MCF 10A (cell line): ENCODE data around the gene GPR25. TPM values are rescaled to one million over a fixed set of nuclear protein-coding genes. Genes with fewer than 3 reads are reported as not detected.

Experiments
- BruUV-seq: library from RNA; stranded (reverse); fragments of 400-500 nt; replicated peaks from 2 replicates; lab custom pipeline; 2021; lab: Mats Ljungman, UMichigan
- CTCF ChIA-PET: fragments of 300-600 bp; sonication (Branson Sonifier 250); formaldehyde crosslinking; extraction: SDS; loops from one replicate; lab custom pipeline; 2021; ENCODE audit warnings: antibody characterized with exemption, inconsistent platforms; lab: Yijun Ruan, JAX
- POLR2A ChIA-PET: fragments of 300-600, 350-650 bp; sonication (Branson Sonifier 250); formaldehyde crosslinking; extraction: SDS; loops from one replicate; lab custom pipeline; 2020; ENCODE audit warnings: antibody characterized with exemption, inconsistent platforms; lab: Yijun Ruan, JAX
- DNase-seq: peaks from one replicate; pipeline ENCODE4 v3.0.0-alpha.2; 2018; ENCODE audit not compliant: unreplicated experiment
- H3K27ac Mint-ChIP-seq: one replicate; pipeline ENCODE4 v1.8.0; 2022; ENCODE audit warnings: mild to moderate bottlenecking, low read depth, mixed read lengths; ENCODE audit not compliant: unreplicated experiment
- H3K27me3 Mint-ChIP-seq: one replicate; pipeline ENCODE4 v1.8.0; 2022; ENCODE audit warnings: mixed read lengths; ENCODE audit not compliant: insufficient read depth, unreplicated experiment
- H3K36me3 Mint-ChIP-seq: one replicate; pipeline ENCODE4 v1.8.0; 2022; ENCODE audit warnings: mild to moderate bottlenecking, moderate library complexity, mixed read lengths; ENCODE audit not compliant: insufficient read depth, unreplicated experiment
- H3K4me1 Mint-ChIP-seq: one replicate; pipeline ENCODE4 v1.8.0; 2022; ENCODE audit warnings: mixed read lengths; ENCODE audit not compliant: insufficient read depth, unreplicated experiment
- H3K4me3 Mint-ChIP-seq: one replicate; pipeline ENCODE4 v1.8.0; 2022; ENCODE audit warnings: mild to moderate bottlenecking, moderate library complexity, mixed read lengths; ENCODE audit not compliant: unreplicated experiment
- H3K9me3 Mint-ChIP-seq: one replicate; pipeline ENCODE4 v1.8.0; 2022; ENCODE audit warnings: mixed read lengths; ENCODE audit not compliant: unreplicated experiment
- CTCF ChIP-seq: fragments of 200-600 bp; IDR thresholded peaks from one replicate; pipeline ENCODE4 v1.8.0; 2022; ENCODE audit warnings: antibody characterized with exemption, mild to moderate bottlenecking; ENCODE audit not compliant: unreplicated experiment
- intact Hi-C: fragments of 100-400 bp; cut with micrococcal nuclease; formaldehyde crosslinking; loops from 2 replicates; pipeline ENCODE4 v1.14.1; 2022
- total RNA-seq: library from RNA; stranded (reverse); gene quantifications from 2 replicates; pipeline ENCODE4 v1.2.3, GENCODE V29; 2022

Gene GPR25
- total RNA-seq, 1 experiment from 2014 or later, result 0.68 TPM

GRCh38 chr1:200856716-200857357, 15.9 kb upstream of the GPR25 start:
- peak overlapping the region; percentile 2 for H3K27ac Mint-ChIP-seq
- H3K27me3 Mint-ChIP-seq, result no peaks in the 10 kb centered on the region
- no TSS peak for BruUV-seq
- intact Hi-C loops, result no loop called here
- H3K9me3 Mint-ChIP-seq, result no peaks in the 10 kb centered on the region
- DNase-seq, result peak; percentile 74
- POLR2A ChIA-PET, result interaction anchor here (0.7 to 1.1 kb wide), 3 partner anchors 10 to 238 kb away, joined by 3 read pairs; no protein-coding TSS in a partner anchor
- no peak overlapping the region for H3K4me3 Mint-ChIP-seq
- H3K36me3 Mint-ChIP-seq, result peaks cover 81% of the 10 kb centered on the region
- TF ChIP-seq CTCF, result no peak
- peaks cover 14% of the 10 kb centered on the region for H3K4me1 Mint-ChIP-seq
- CTCF ChIA-PET, result no interaction called here

- no peak for TF ChIP-seq CTCF
- intact Hi-C loops, result no loop called here
- Mint-ChIP-seq H3K36me3 (peaks cover 81% of the 10 kb centered on the region), H3K27ac (peak overlapping the region; percentile 2), H3K4me1 (peaks cover 14% of the 10 kb centered on the region), H3K9me3 (no peaks in the 10 kb centered on the region), H3K4me3 (no peak overlapping the region), H3K27me3 (no peaks in the 10 kb centered on the region)
- DNase-seq, result no peak
- POLR2A ChIA-PET, result interaction anchor here (0.7 to 1.1 kb wide), 3 partner anchors 9 to 239 kb away, joined by 3 read pairs; no protein-coding TSS in a partner anchor
- TSS peak; percentile 44 for BruUV-seq
- CTCF ChIA-PET, result no interaction called here
These were observed 15.0 kb upstream of the GPR25 start for GRCh38 chr1:200857804-200858203.

- no peak for DNase-seq
- Mint-ChIP-seq H3K9me3 (no peaks in the 10 kb centered on the region), H3K4me3 (no peak overlapping the region), H3K4me1 (peaks cover 4% of the 10 kb centered on the region), H3K27ac (peak overlapping the region; percentile 9), H3K27me3 (no peaks in the 10 kb centered on the region), H3K36me3 (peaks cover 79% of the 10 kb centered on the region)
- POLR2A ChIA-PET, result interaction anchor here (0.6 to 1.6 kb wide), 3 partner anchors 12 to 229 kb away, joined by 3 to 5 read pairs (median 3); no protein-coding TSS in a partner anchor
- CTCF ChIA-PET, result interaction anchor here (0.6 to 1.0 kb wide), 3 partner anchors 19 to 240 kb away, joined by 3 to 4 read pairs (median 4); no protein-coding TSS in a partner anchor
- no peak for TF ChIP-seq CTCF
- no TSS peak for BruUV-seq
- intact Hi-C loops, result no loop called here
These were observed 10.7 kb upstream of the GPR25 start for GRCh38 chr1:200861937-200862647.
